Measurements from ENCODE around the gene CD300H.

DNA sequence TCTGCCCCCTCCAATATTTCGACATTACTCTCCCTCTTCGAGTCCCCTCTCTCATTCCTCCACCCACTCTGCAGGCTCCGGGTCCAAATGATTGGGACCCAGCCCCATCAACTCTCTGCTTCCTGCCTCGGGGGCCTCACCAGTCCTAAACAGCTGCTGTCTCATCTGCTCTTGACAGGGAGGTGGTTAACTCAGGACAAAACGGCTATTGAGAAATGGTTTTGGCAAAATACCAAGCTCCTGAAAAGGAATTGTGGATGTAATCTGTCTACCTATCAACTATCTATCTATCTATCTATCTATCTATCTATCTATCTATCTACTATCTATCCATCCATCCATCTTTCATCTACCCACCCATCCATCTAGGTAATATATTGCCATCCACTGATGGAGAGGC is 2.2 kb downstream of the CD300H start:
- TF ChIP-seq, protein P1, sequence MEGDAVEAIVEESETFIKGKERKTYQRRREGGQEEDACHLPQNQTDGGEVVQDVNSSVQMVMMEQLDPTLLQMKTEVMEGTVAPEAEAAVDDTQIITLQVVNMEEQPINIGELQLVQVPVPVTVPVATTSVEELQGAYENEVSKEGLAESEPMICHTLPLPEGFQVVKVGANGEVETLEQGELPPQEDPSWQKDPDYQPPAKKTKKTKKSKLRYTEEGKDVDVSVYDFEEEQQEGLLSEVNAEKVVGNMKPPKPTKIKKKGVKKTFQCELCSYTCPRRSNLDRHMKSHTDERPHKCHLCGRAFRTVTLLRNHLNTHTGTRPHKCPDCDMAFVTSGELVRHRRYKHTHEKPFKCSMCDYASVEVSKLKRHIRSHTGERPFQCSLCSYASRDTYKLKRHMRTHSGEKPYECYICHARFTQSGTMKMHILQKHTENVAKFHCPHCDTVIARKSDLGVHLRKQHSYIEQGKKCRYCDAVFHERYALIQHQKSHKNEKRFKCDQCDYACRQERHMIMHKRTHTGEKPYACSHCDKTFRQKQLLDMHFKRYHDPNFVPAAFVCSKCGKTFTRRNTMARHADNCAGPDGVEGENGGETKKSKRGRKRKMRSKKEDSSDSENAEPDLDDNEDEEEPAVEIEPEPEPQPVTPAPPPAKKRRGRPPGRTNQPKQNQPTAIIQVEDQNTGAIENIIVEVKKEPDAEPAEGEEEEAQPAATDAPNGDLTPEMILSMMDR (IDR thresholded peaks at IDR 0.05): no peak
- TF ChIP-seq POLR2A (IDR thresholded peaks at IDR 0.05): no peak
